ENCODE data around the gene CAVIN3. TPM values are rescaled to one million over a fixed set of nuclear protein-coding genes. Genes with fewer than 3 reads are reported as not detected.

The CAVIN3 gene
- total and polyA plus RNA-seq, 2 of the 8 experiments (the other 6 are each of a cell fraction or from before 2014, with no cell fraction given): 17.7 to 26.4 TPM

- TF ChIP-seq CHD7 (IDR thresholded peaks at IDR 0.05; ENCODE audit: insufficient replicate concordance, low read length): peak; percentile 66
- peak; percentile 77 to 98 (median 97) for TF ChIP-seq CTCF (IDR thresholded peaks at IDR 0.05; ENCODE audit: control extremely low read depth in 1 of 3, insufficient read depth in 1 of 3, low read depth in 1 of 3, low read length in 3 of 3)
- peak; percentile 66; the same call in 1 of the 2 replicates for TF ChIP-seq YY1 (IDR thresholded peaks at IDR 0.05; ENCODE audit: low read depth, low read length)
- TF ChIP-seq RFX5 (IDR thresholded peaks at IDR 0.05; ENCODE audit: borderline replicate concordance, low read depth, low read length): no peak
- 0 out of 2 replicates have a peak, but pooled peaks have one; percentile 43 for TF ChIP-seq TCF12 (IDR thresholded peaks at IDR 0.05; ENCODE audit: low read depth, low read length)
- peak; percentile 15; the same call in 1 of the 2 replicates for TF ChIP-seq BRCA1 (IDR thresholded peaks at IDR 0.05; ENCODE audit: low read depth, low read length)
- no peak for TF ChIP-seq JUN (IDR thresholded peaks at IDR 0.05; ENCODE audit: low read depth, low read length)
- no peak for TF ChIP-seq NRF1 (IDR thresholded peaks at IDR 0.05; ENCODE audit: low read depth, low read length)
Measured at GRCh38 chr11:6353367-6353987, 33.2 kb upstream of the CAVIN3 start (continued).

Data from H1 (cell line).